Activated CD4-positive, alpha-beta T cell treated with anti-CD3 and anti-CD28 coated beads for 24 hours (primary cell): ENCODE results near the gene TFEB.
"Not testable (repeated sequence)": the region's sequence is repeated elsewhere in the genome, so short reads cannot be mapped to it uniquely, and the experiment has no call there.

ENCODE experiments used
- DNase-seq, 2 donors: peaks; one replicate each; pipeline ENCODE4 v3.0.0-alpha.2; 2020; ENCODE audit warnings: low read depth in 2 of 2

TFEB gene

GRCh38 chr6:41766043-41766664, 30.7 kb upstream of the TFEB start:
- not testable (repeated sequence) for DNase-seq

DNA sequence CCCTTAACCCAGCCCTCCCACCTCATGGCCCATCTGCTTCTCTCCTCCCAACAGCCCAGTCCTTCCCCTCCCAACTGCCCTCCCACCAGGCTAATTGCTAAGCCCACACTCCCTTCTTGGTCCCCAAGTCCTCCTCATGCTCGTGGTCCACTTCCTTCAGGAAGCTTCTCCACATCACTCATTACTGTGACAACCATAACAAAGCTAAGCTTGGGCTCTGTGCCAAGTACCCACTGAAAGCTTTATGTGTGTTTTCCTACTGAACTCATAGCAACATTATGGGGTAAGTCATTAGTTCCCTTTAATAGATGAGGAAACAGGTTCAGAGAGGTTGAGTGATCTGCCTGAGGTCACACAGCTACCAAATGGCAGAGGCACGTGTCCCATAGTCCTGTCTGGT, 28.1 kb upstream of the TFEB start:
- DNase-seq: no peak

DNA sequence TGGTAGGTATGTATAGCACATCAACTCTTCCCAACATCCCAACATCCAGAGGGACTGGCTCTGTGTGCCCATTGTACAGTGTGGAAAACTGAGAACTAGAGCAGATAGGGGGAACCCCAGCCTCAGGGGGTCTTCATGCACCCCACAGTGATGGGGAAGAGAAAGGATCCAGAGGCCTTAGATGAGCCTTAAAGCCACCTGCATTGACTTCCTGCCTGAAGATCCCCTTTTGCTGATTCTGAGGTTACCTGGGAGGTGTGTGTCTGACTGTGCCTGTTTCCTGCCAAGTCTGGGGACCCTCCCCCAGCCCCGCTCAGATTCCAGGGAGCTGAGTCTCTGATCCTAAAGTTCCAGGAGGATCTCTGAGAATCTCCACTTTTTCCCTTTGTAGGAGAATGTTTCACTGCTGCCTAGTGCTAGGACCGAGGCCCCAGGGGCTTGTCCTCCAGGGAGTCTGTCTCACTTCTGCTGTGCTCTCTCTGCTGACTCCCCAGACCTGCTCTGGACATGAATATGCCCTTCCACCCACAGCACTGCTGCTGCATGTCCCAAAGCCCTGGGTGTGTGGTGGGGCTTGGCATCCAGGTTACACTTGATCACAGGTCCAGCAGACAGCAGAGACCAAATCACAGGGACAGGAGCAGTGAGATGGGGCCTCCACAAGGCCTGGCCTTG, 24.6 kb upstream of the TFEB start:
- DNase-seq: no peak

DNA sequence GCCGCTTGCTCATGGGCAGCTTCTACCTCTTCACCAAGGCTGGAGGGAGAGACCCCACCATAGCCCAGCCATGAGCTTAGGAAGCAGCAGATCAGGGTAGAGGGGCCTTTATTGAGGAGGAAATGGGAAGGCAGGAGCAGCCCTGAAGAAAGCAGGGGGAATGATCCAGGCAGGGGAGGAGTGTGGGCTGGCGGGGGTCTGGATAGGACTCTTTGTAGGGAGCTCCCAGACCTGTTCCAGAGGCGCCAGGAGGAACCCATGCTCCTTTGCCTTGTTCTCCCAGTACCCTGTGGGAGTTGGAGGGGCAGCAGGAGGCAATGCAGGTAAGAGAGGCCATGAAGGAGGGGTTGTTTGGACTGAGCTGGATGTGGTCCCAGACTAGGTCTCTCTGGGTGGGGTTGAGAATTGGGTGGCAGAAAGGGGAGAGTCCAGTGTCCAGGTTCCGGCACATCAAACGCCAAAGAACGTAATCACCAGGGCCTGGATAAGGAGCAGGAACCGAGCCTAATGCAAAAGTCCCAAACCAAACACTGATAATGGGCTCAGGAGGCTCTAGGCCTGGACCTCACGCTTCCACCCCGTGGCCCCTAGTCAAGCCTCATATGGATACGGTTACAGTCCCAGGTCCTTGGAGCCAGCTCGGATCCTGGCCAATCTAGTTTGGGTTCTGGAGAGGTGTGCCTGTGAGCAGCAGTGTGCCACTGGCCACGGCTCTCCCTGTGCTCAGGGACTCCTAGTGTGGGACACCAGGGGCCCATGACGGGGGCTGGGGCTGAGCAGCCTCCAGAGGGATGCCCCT, 23.9 kb upstream of the TFEB start:
- DNase-seq: no peak

DNA sequence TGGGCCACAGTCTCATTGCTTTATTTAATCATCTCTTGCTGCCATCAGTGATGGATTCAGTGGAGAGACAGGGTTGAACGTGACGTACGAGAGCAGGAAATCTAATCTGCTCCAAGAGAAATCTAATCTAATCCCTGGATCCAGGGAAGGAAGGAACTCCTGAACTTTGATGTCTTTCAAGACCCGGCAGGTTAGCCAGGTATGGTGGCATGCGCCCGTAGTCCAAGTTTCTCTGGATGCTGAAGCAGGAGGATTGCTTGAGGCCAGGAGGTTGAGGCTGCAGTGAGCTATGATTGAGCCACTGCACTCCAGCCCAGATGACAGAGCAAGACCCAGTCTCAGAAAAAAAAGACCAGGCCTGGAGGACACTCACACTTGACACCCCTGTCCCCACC, 23.2 kb upstream of the TFEB start:
- DNase-seq: no peak

DNA sequence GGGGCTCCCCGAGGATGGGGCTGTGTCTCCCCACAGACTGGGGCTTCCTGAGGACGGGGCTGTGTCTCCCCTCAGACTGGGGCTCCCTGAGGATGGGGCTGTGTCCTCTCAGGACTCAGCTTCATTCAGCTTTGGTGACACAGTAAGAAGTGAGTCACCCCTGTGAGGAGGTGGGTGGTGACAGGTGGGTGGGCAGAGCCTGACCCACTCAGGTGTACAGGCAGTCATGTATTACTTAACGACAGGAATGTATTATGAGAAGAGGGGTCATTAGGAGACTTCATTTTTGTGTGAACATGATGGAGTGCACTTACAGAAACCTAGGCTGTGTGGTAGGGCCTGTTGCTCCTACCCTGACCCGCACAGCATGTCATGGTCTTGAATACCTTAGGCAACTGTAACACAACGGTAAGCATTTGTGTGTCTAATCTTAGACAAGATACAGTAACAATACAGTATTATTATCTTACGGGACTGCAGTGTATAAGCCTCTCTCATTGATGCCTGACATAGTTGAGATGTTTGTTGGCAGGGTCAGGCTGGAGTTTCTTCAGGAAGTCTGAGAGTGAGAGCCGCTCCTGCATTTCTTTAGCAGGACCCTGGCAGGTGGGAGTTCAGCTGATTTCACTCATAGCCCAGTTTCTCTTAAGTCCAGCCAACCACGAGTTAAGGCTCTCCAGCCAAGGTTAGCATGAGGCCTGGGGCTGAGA, 22.7 kb upstream of the TFEB start:
- DNase-seq: no peak

DNA sequence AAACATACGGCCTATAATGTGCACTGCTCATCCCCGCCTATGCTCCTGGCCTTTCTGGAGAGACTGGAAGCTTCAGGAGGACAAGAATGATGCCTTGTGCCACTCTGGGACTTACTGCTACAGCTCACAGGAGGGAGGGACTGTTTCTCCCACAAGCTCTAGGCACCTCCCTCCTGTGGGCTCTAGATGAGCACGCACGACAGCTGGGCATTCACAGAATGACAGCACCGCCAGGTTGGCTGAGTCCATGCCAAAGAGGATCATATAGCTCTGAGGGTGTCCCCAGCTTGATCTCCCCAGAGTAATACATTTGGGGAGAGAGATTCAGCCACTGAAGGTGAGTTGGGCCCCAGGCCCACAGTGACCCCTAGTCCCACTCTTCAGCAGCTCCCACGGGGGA, 21.9 kb upstream of the TFEB start:
- DNase-seq: no peak

- no peak for DNase-seq
Measured at GRCh38 chr6:41756354-41756753, 20.9 kb upstream of the TFEB start.

DNA sequence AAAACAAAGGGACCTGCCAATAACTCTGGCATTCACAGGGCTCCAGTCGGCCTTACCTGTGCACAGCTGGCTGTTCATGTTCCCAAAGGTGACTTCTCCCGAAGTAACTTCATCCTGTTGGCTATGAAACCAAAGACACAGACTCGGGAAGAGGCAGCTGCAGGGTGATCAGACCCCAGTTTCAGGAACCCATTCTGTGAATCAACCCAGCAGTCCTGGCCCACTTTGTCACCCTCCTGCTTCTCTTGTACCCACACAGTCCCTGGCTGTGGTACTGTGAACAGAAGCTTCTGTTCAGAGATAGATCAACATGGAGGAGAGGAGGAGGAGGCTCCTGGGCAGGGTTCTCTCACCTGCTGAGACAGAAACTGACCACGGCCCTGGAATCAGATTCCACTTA, 20.5 kb upstream of the TFEB start:
- no peak for DNase-seq

DNA sequence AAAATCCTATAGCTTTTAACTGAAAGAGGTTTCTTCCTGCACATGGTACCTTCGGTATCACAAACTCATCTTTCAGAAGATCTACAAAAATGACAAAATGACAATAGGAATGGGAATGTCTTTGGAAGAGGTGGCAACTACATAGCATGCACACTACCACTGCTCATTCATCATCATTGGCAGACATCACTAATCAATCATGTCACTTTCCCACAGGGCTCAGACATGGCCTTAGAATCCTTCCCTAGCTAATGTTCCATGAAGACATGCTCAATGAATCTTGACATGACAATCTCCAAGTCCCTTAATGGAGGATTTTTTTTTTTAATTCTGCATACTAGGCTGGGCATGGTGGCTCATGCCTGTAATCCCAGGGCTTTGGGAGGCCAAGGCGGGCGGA, 15.0 kb upstream of the TFEB start:
- no peak for DNase-seq

DNA sequence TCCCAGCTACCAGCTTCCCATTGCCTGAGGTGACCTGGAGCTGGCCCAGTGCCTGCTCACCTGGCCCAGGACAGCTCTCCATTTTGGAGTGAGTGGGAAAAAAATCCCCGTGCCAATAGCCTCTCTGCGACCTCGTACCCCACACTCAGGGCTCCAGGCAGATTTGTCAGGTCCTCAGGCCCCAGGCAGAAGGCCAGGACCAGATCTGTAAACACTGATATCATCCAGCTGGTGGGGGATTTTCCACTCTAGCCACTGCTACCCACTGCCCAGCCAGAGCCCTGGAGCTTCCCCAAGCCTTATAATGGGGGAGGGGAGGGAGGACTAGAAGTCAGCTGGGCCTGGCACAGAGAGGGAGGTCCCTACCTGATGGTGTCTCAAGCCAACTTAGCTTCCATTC, 13.1 kb upstream of the TFEB start:
- DNase-seq: no peak

- DNase-seq: no peak
Measured at GRCh38 chr6:41748102-41748477, 12.7 kb upstream of the TFEB start.

GRCh38 chr6:41747256-41748101, 12.1 kb upstream of the TFEB start, which contains the start of gene PGC:
Gene PGC (minus strand): TSS chr6:41747397. CDS start chr6:41747334, 63 bp downstream.
- DNase-seq: no peak

DNA sequence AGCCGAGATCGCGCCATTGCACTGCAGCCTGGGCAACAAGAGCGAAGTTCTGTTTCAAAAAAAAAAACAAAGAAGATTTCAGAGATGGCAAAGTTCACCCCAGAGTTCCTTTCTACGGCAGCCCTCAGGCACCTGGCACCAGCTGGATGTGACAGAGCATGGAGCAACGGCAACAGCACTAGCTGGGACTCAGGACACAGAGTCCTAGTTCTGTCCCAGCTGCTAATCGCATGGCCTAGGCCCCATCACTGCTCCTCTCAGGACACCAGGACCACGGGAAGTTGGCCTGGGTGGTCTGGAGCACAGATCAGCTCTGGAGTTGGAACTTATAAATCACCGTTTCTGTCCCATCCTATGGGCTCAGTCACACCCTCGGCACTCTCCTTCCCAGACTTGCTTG, 10.7 kb upstream of the TFEB start:
- DNase-seq: no peak

- DNase-seq: no peak
Measured at GRCh38 chr6:41744236-41744787, 8.9 kb upstream of the TFEB start.

- no peak for DNase-seq
Measured at GRCh38 chr6:41743406-41744235, 8.2 kb upstream of the TFEB start.

DNA sequence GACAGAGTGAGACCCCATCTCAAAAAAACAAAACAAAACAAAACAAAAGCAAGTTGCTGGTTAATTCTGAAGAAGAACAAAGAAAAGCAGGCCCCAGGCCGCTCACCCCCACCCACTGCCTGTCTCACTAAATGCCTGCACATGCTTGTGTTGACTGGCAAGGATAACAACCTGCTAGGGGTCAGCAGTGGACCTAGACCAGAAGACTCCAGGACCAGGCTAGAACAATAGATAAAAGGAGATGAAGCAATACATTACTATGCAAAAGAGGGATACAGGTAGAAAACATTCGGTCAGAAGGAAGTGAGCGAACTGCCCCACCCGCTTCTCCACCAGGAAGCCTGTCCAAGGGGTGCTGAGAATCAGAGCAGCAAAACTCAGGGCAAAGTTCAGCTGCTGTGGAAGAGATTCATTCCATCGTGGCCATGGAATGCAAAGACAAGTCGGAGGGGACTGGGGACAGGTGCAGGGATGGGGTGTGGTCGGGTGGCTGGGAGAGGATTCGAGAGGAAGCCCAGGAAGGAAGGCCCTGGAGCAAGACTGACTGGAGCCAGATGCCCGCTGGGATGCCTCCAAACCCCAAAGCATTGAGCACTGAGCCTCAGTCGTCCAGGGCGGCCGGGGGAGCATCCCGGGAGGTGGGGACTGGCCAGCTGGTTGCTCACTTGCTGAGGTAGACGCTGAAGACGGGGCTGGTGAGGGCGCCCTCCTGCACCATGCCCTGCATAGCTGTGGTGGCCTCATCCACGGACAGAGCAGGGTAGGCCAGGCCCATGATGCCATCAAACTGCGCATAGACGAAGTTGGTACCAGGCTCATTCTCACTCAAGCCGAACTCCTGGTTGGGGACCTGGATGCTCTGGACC, 6.5 kb upstream of the TFEB start:
- no peak for DNase-seq

DNA sequence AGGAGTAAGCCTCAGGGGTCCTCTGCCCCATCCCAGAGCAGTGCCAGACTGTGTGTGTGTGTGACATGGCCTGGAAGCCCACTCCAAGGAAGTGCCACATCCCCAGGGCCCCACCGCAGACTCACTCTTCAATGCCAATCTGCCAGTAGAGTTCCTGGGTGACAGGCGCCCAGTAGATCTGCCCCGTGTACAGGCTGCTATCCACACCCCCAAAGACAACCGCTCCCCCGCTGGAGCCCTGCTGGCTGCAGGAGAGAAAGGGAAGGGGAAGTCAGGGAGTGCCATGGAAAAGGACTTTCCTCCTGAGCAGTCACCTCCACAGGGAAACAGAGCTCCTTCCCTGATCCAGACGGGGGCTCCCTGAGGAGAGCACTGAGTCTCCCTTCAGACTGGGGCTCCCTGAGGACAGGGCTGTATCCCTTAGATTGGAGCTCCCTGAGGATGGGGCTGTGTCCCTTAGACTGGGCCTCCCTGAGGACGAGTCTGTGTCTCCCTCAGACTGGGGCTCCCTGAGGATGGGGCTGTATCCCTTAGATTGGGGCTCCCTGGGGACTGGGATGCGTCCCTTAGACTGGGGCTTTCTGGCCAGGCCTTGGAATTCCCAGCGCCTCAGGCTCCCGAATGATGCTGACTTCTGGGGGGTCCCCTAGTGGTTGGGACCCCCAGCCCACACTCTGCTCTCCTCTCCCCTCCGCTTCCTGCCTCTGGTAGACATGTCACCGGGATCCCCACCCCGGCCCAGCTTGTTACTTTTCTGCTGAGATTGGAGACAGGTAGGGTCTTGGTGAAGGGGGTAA, 5.2 kb upstream of the TFEB start:
- DNase-seq: no peak
